Lower lobe of right lung (tissue), 2 donors: ENCODE data around the gene NSUN6. TPM values are rescaled to one million over a fixed set of nuclear protein-coding genes. Genes with fewer than 3 reads are reported as not detected.
"Not testable (repeated sequence)": the region's sequence is repeated elsewhere in the genome, so short reads cannot be mapped to it uniquely, and the experiment has no call there.

Experiments used
- ATAC-seq, 2 donors: fragments of 200-7000 bp; cut with Tn5 transposase; one replicate each; pipeline ENCODE4 v1.9.1; 2020 to 2022; ENCODE audit warnings: mild to moderate bottlenecking in 2 of 2, moderate library complexity in 2 of 2
- DNase-seq: peaks from one replicate; pipeline ENCODE4 v3.0.0-alpha.2; 2020
- H3K27ac ChIP-seq: fragments of 200-600 bp; one replicate; pipeline ENCODE4 v1.8.0; 2022
- H3K27me3 ChIP-seq: fragments of 200-600 bp; one replicate; pipeline ENCODE4 v1.8.0; 2022; ENCODE audit warnings: low read depth
- H3K36me3 ChIP-seq: fragments of 200-600 bp; one replicate; pipeline ENCODE4 v1.8.0; 2022; ENCODE audit warnings: mild to moderate bottlenecking
- H3K4me1 ChIP-seq: fragments of 200-600 bp; one replicate; pipeline ENCODE4 v1.8.0; 2022
- H3K4me3 ChIP-seq: fragments of 200-600 bp; one replicate; pipeline ENCODE4 v1.8.0; 2022; ENCODE audit warnings: mild to moderate bottlenecking
- H3K9me3 ChIP-seq: fragments of 200-600 bp; one replicate; pipeline ENCODE4 v1.8.0; 2022
- intact Hi-C: fragments of 100-400 bp; cut with DNase I; formaldehyde crosslinking; loops from one replicate; pipeline ENCODE4 v1.11.0; 2022
- total RNA-seq: library from RNA; stranded (reverse); fragmentation: NEBNext Ultra II Directional; extraction: Animal tissue kit (Norgen Biotek cat#: 25700); gene quantifications from one replicate; pipeline ENCODE4 v1.2.1, GENCODE V29; 2021
- TF ChIP-seq, protein P1 (sequence below): fragments of 200-600 bp; IDR thresholded peaks from one replicate; pipeline ENCODE4 v1.8.0; 2022; ENCODE audit warnings: antibody characterized with exemption, mild to moderate bottlenecking
- donor health status: DM: no; HTN: yes; CAD: no; lungs with severe emphysema.

Gene NSUN6
- total RNA-seq, 1 donor from 2014 or later: 13.1 TPM

DNA sequence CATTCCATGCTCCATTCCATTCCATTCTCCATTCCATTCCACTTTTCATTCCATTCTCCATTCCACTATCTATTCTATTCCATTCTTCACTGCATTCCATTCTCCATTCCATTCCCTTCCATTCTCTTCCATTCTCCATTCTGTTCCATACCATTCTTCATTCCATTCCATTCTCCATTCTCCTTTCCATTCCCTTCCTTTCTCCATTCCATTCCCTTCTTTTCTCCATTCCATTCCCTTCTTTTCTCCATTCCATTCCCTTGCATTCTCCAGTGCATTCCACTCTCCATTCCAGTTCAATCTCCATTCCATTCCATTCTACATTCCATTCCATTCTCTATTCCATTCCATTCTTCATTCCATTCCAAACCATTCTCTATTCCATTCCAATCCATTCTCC is 80.3 kb downstream of the NSUN6 start:
- TF ChIP-seq, protein P1, sequence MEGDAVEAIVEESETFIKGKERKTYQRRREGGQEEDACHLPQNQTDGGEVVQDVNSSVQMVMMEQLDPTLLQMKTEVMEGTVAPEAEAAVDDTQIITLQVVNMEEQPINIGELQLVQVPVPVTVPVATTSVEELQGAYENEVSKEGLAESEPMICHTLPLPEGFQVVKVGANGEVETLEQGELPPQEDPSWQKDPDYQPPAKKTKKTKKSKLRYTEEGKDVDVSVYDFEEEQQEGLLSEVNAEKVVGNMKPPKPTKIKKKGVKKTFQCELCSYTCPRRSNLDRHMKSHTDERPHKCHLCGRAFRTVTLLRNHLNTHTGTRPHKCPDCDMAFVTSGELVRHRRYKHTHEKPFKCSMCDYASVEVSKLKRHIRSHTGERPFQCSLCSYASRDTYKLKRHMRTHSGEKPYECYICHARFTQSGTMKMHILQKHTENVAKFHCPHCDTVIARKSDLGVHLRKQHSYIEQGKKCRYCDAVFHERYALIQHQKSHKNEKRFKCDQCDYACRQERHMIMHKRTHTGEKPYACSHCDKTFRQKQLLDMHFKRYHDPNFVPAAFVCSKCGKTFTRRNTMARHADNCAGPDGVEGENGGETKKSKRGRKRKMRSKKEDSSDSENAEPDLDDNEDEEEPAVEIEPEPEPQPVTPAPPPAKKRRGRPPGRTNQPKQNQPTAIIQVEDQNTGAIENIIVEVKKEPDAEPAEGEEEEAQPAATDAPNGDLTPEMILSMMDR: no peak
- DNase-seq (no peak), ATAC-seq (no peak)
- Histone ChIP-seq H3K4me1 (no peaks in the 10 kb centered on the region), H3K36me3 (no peaks in the 10 kb centered on the region), H3K4me3 (no peak overlapping the region), H3K9me3 (peaks cover 5% of the 10 kb centered on the region), H3K27me3 (no peaks in the 10 kb centered on the region), H3K27ac (no peak overlapping the region)
- intact Hi-C loops: no loop called here

DNA sequence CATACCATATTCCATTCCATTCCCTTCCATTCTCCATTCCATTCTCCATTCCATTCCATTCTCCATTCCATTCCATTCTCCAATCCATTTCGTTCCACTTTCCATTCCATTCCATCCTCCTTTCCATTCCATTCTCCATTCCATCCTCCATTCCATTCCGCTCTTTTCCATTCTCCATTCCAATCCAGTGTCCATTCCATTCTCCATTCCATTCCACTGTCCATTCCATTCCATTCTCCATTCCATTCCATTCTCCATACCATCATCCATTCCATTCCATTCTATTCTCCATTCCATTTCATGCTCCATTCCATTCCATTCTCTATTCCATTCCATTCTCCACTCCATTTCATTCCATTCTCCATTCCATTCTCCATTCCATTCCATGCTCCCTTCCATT is 81.0 kb downstream of the NSUN6 start:
- H3K9me3 ChIP-seq, H3K4me1 ChIP-seq: not testable (repeated sequence)

DNA sequence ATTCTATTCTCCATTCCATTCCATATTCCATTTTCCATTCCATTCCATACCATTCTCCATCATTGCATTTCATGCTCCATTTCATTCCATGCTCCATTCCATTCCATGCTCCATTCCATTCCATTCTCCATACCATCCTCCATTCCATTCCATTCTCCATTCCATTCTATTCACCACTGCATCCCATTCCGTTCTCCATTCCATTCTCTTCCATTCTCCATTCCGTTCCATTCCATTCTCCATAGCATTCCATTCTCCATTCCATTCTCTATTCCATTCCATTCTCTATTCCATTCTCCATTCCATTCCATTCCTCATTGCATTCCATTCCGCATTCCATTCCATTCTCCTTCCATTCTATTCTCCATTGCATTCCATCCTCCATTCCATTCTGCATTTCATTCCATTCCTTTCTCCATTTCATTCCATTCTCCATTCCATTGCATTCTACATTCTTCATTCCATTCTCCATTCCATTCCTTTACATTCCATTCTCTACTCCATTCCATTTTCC is 84.0 kb downstream of the NSUN6 start:
- intact Hi-C loops: no loop called here
- no peak for DNase-seq
- H3K4me1 ChIP-seq: no peaks in the 10 kb centered on the region
- TF ChIP-seq, protein P1: no peak
- H3K4me3 ChIP-seq: no peak overlapping the region
- ATAC-seq: no peak
- H3K27me3 ChIP-seq: no peaks in the 10 kb centered on the region
- no peak overlapping the region for H3K27ac ChIP-seq
- no peaks in the 10 kb centered on the region for H3K36me3 ChIP-seq
- H3K9me3 ChIP-seq: peaks cover 5% of the 10 kb centered on the region

More for the DNA sequence above, 81.0 kb downstream of the NSUN6 start:
- intact Hi-C loops, H3K27ac ChIP-seq, H3K27me3 ChIP-seq, H3K4me3 ChIP-seq, DNase-seq, H3K36me3 ChIP-seq, ATAC-seq: not testable (repeated sequence)

DNA sequence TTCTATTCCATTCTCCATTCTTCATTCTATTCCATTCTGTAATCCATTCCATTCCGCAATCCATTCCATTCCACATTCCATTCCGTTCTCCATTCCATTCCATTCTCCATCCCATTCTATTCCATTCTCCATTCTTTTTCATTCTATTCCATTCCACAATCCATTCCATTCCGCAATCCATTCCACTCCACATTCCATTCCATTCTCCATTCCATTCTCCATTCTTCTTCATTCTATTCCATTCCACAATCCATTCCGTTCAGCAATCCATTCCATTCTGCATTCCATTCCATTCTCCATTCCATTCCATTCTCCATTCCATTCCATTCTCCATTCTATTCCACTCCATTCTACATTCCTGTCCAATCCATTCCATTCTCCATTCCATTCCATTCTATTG is 85.2 kb downstream of the NSUN6 start:
- TF ChIP-seq, protein P1: no peak
- no peak for DNase-seq
- intact Hi-C loops: no loop called here

DNA sequence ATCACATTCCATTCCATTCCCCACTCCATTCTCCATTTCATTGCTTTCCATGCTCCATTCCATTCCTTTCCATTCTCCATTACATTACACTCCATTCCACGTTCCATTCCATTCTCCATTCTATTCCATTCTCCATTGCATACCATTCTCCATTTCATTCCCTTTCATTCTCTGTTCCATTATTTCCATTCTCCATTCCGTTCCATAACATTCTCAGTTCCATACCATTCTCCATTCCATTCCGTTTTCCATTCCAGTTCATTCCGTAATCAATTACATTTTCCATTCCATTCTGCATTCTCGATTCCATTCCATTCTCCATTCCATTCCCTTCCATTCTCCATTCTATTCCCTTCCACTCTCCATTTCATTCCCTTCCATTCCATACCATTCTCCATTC is 86.4 kb downstream of the NSUN6 start:
- H3K27ac ChIP-seq: no peak overlapping the region
- TF ChIP-seq, protein P1: no peak
- DNase-seq: no peak
- no peak overlapping the region for H3K4me3 ChIP-seq
- H3K27me3 ChIP-seq: no peaks in the 10 kb centered on the region
- no peak for ATAC-seq
- intact Hi-C loops: no loop called here
- no peaks in the 10 kb centered on the region for H3K4me1 ChIP-seq
- H3K9me3 ChIP-seq: peaks cover 5% of the 10 kb centered on the region
- no peaks in the 10 kb centered on the region for H3K36me3 ChIP-seq

More for the DNA sequence above, 85.2 kb downstream of the NSUN6 start:
- H3K4me1 ChIP-seq: no peaks in the 10 kb centered on the region
- H3K4me3 ChIP-seq: no peak overlapping the region
- no peak for ATAC-seq
- H3K27me3 ChIP-seq: no peaks in the 10 kb centered on the region
- H3K27ac ChIP-seq: no peak overlapping the region
- H3K36me3 ChIP-seq: no peaks in the 10 kb centered on the region
- H3K9me3 ChIP-seq: peaks cover 5% of the 10 kb centered on the region

DNA sequence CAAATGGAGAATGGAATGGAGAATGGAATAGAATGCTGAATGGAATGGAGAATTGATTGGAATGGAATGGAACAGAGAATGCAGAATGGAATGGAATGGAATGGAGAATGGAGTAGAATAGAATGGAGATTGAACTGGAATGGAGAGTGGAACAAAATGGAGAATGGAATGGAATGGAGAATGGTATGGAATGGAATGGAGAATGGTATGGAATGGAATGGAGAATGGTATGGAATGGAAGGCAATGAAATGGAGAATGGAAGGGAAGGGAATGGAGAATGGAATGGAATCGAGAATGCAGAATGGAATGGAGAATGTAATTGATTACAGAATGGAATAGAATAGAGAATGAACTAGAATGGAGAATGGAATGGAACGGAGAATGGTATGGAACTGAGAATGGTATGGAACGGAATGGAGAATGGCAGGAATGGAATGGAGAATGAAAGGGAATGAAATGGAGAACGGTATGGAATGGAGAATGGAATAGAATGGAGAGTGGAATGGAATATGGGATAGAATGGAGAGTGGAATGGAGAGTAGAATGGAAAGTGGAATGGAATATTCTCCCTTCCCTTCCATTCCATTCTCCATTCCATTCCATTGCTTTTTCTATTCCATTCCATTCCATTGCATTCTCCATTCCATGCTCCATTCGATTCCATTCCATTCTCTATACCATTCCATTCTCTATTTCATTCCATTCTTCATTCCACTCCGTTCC is 88.2 kb downstream of the NSUN6 start:
- TF ChIP-seq, protein P1: no peak
- Histone ChIP-seq H3K27me3 (no peaks in the 10 kb centered on the region), H3K9me3 (peaks cover 9% of the 10 kb centered on the region), H3K4me1 (no peaks in the 10 kb centered on the region), H3K27ac (no peak overlapping the region), H3K4me3 (no peak overlapping the region), H3K36me3 (no peaks in the 10 kb centered on the region)
- DNase-seq (no peak), ATAC-seq (no peak)
- intact Hi-C loops: no loop called here
